ENCODE results near the gene UCHL1. TPM values are rescaled to one million over a fixed set of nuclear protein-coding genes. Genes with fewer than 3 reads are reported as not detected.

UCHL1 gene
- total and polyA plus RNA-seq, 10 of the 15 experiments (the other 5 are each of a cell fraction or from before 2014, with no cell fraction given) = 0.29 to 178 (median 125) TPM

- CTCF ChIA-PET = interaction anchor here (0.8 to 18.7 kb wide), 16 partner anchors 9 to 317 kb away, joined by 3 to 567 read pairs (median 4); no protein-coding TSS in a partner anchor
- peak overlapping the region; percentile 74 for H3K4me2 ChIP-seq (ENCODE audit: control insufficient read depth, insufficient read depth)
- no peak overlapping the region for H3K27ac ChIP-seq (ENCODE audit: control insufficient read depth, insufficient read depth)
- in situ Hi-C loops (cut with MboI) = loop anchor here (5.0 to 10.0 kb wide), 3 partner anchors 237 to 480 kb away; no protein-coding TSS in a partner anchor
- no peaks in the 10 kb centered on the region for H3K27me3 ChIP-seq (replicated peaks in 1 of 2; ENCODE audit: control insufficient read depth in 2 of 2, insufficient read depth in 2 of 2, low read length in 1 of 2)
- H4K20me1 ChIP-seq (ENCODE audit: control insufficient read depth, insufficient read depth) = peaks cover 2% of the 10 kb centered on the region; the same call in 1 of the 2 replicates
- intact Hi-C loops (cut with micrococcal nuclease; ENCODE audit: unreplicated experiment) = loop anchor here (1.0 to 10.0 kb wide), 5 partner anchors 67 to 480 kb away; no protein-coding TSS in a partner anchor
- H3K36me3 ChIP-seq (ENCODE audit: control insufficient read depth in 2 of 2, insufficient read depth in 2 of 2, low read length in 1 of 2) = no peaks in the 10 kb centered on the region
- SMC1A ChIA-PET (ENCODE audit: uncharacterized antibody, unreplicated experiment) = interaction anchor here (0.7 to 18.1 kb wide), 11 partner anchors 12 to 289 kb away, joined by 3 to 362 read pairs (median 5); no protein-coding TSS in a partner anchor
- H3K4me1 ChIP-seq (ENCODE audit: control insufficient read depth, insufficient read depth, low read length) = no peaks in the 10 kb centered on the region; the same call in 1 of the 2 replicates
- RAD21 ChIA-PET (ENCODE audit: unreplicated experiment) = interaction anchor here (1.0 to 11.9 kb wide), 8 partner anchors 10 to 306 kb away, joined by 3 to 262 read pairs (median 5); no protein-coding TSS in a partner anchor
- no TSS peak for BruUV-seq (replicated peaks)
- H3K4me3 ChIP-seq = peak overlapping the region; percentile 83; the same call in 1 of the 2 replicates
- WGBS (ENCODE audit: insufficient coverage, insufficient replicate concordance, low lambda C conversion rate, missing lambda C conversion rate) = 11% methylated on average over 8 of the region's 8 CpGs
- no peak for DNase-seq (ENCODE audit: low read depth, low spot score)
- POLR2A ChIA-PET = interaction anchor here (1.4 to 2.0 kb wide), 2 partner anchors 15 to 238 kb away, joined by 4 to 6 read pairs; no protein-coding TSS in a partner anchor
- ATAC-seq = peak; percentile 1; the same call in 2 of the 3 replicates
- FAIRE-seq = peak; percentile 27
- no peaks in the 10 kb centered on the region for H3K9me3 ChIP-seq (replicated peaks; ENCODE audit: control insufficient read depth, insufficient read depth, low read length)
- peaks cover 34% of the 10 kb centered on the region for H3K79me2 ChIP-seq (ENCODE audit: control insufficient read depth, insufficient read depth, low read length)
- no peak for TF ChIP-seq MTA3 (IDR thresholded peaks at IDR 0.05; ENCODE audit: borderline replicate concordance, low read length)
- no peak for TF ChIP-seq NFYA (IDR thresholded peaks at IDR 0.05; ENCODE audit: borderline replicate concordance, low read depth, low read length)
- no peak for TF ChIP-seq TCF7 (IDR thresholded peaks at IDR 0.05; ENCODE audit: borderline replicate concordance)
- TF ChIP-seq, protein P1, sequence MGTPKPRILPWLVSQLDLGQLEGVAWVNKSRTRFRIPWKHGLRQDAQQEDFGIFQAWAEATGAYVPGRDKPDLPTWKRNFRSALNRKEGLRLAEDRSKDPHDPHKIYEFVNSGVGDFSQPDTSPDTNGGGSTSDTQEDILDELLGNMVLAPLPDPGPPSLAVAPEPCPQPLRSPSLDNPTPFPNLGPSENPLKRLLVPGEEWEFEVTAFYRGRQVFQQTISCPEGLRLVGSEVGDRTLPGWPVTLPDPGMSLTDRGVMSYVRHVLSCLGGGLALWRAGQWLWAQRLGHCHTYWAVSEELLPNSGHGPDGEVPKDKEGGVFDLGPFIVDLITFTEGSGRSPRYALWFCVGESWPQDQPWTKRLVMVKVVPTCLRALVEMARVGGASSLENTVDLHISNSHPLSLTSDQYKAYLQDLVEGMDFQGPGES (IDR thresholded peaks at IDR 0.05) = no peak
- no peak for TF ChIP-seq E2F4 (IDR thresholded peaks at IDR 0.05; ENCODE audit: low read depth, low read length)
- TF ChIP-seq, protein P2, sequence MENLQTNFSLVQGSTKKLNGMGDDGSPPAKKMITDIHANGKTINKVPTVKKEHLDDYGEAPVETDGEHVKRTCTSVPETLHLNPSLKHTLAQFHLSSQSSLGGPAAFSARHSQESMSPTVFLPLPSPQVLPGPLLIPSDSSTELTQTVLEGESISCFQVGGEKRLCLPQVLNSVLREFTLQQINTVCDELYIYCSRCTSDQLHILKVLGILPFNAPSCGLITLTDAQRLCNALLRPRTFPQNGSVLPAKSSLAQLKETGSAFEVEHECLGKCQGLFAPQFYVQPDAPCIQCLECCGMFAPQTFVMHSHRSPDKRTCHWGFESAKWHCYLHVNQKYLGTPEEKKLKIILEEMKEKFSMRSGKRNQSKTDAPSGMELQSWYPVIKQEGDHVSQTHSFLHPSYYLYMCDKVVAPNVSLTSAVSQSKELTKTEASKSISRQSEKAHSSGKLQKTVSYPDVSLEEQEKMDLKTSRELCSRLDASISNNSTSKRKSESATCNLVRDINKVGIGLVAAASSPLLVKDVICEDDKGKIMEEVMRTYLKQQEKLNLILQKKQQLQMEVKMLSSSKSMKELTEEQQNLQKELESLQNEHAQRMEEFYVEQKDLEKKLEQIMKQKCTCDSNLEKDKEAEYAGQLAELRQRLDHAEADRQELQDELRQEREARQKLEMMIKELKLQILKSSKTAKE (IDR thresholded peaks at IDR 0.05; ENCODE audit: low read depth, poor library complexity, severe bottlenecking) = no peak
- H3K9ac ChIP-seq (ENCODE audit: control insufficient read depth, insufficient read depth, low read length) = no peak overlapping the region; the same call in 1 of the 2 replicates
- H2AFZ ChIP-seq (ENCODE audit: control insufficient read depth, low read depth, low read length) = peak overlapping the region; percentile 81
These were observed 41.9 kb upstream of the UCHL1 start for GRCh38 chr4:41214825-41215146.

Measured in GM12878 (cell line).